Fibroblast of villous mesenchyme (primary cell): ENCODE data around the gene SERPINA9. TPM values are rescaled to one million over a fixed set of nuclear protein-coding genes. Genes with fewer than 3 reads are reported as not detected.
"Not testable (repeated sequence)": the region's sequence is repeated elsewhere in the genome, so short reads cannot be mapped to it uniquely, and the experiment has no call there.

Experiments used
- DNase-seq: peaks from one replicate; pipeline ENCODE4 v3.0.0-alpha.2; 2010; ENCODE audit warnings: low read depth
- H3K4me3 ChIP-seq: 2 replicates; pipeline ENCODE4 v1.5.1; 2011; ENCODE audit warnings: low read depth, mild to moderate bottlenecking, low read length
- CTCF ChIP-seq: IDR thresholded peaks from 2 replicates; pipeline ENCODE4 v1.5.1; 2012; ENCODE audit warnings: low read depth, mild to moderate bottlenecking, low read length; ENCODE audit not compliant: insufficient read depth
- total RNA-seq: library from RNA; depleted of rRNA; stranded (reverse); fragments of >200 nt; gene quantifications from 2 replicates; pipeline ENCODE4 v1.2.3, GENCODE V29; 2012

Gene SERPINA9
- total RNA-seq, 1 donor, result not detected

GRCh38 chr14:94483071-94483451 is 7.1 kb upstream of the SERPINA9 start:
- TF ChIP-seq CTCF, result no peak
- DNase-seq, result no peak
- H3K4me3 ChIP-seq, result no peak overlapping the region

GRCh38 chr14:94482132-94483070 is 6.4 kb upstream of the SERPINA9 start:
- DNase-seq, result not testable (repeated sequence)

GRCh38 chr14:94481468-94482131 is 5.6 kb upstream of the SERPINA9 start:
- H3K4me3 ChIP-seq, result no peak overlapping the region
- TF ChIP-seq CTCF, result no peak
- DNase-seq, result no peak

More at GRCh38 chr14:94482132-94483070, 6.4 kb upstream of the SERPINA9 start:
- not testable (repeated sequence) for H3K4me3 ChIP-seq

- no peak for DNase-seq
- H3K4me3 ChIP-seq, result no peak overlapping the region
- no peak for TF ChIP-seq CTCF
Measured at GRCh38 chr14:94480809-94481208, 4.8 kb upstream of the SERPINA9 start.

DNA sequence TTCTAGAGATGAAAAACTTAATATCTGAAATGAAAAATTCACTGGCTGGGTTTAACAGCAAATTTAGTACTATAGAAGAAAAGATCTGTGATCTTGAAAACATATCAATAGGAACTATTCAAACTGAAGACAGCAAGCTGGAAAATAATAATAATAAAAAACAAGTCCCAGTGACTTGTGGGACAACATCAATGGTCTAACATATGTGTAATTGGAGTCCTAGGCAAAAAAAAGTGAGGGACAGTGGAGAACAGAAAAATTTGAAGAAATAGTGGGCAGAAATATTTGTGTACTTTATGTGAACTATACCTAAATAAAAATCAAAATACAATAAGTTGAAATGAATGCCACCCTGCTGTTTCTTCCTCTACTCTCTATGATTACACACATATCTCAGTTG is 2.4 kb upstream of the SERPINA9 start:
- DNase-seq, result no peak
- no peak for TF ChIP-seq CTCF
- H3K4me3 ChIP-seq, result no peak overlapping the region

DNA sequence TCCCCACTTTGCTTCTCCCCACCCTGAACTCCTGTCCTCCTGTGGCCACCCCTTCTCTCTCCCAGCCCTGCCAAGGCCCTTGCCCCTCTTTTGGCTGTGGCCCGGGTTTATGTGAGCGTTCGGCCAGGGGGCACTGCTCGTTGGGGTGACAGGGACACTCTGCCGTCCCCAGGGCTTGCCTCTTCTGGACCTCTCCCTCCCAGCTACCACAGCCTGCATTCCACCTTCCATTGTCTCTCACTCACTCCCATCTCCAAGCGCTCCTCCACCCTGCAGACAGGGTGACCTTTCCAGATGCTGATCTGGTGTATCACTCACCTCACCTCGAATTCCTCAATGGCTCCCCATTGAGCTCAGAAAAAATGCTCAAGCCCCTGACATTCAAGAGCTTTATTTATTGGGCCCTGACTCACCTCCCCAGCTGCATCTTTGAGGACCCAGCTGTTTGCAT is 1.4 kb downstream of the SERPINA9 start:
- TF ChIP-seq CTCF, result no peak
- H3K4me3 ChIP-seq, result no peak overlapping the region
- no peak for DNase-seq

DNA sequence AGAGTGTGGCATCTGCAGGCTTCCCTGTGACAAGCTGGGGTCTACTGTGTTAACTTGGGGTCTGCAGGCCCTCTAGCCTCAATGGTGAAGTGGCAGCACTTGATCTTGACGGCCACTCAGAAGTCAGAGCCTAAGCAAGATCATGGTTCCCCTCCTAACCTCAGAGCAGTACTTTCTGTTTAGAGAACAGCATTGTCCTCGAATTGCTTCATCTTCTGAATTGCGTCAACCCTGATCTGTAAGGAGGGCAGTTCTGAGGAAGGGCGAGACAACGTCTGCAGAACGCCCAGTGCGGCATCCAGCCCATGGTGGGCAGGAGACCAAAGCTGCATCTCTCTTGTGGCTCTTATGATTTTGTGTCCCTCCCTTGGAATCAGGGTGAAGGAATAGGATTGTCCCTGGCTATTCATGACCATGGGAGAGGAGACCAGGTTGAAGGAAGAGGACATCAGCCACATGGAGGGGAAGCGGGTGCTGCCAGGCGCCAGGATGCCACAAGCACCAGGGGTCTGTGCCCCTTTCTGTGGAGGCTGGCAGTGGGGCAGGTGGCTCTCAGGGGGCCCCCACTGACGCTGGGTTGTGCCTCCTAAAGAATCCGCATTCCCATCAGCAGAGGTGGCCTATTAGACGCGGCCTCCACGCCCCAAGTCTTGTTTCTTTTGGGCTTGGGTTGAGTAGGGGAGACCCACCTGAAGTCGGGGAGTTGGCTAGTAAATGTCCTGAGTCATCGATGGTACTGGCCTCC is 2.2 kb downstream of the SERPINA9 start:
- TF ChIP-seq CTCF, result no peak
- no peak overlapping the region for H3K4me3 ChIP-seq
- no peak for DNase-seq
